Neural cell (in vitro differentiated cells): ENCODE results near the gene TNFAIP8. TPM values are rescaled to one million over a fixed set of nuclear protein-coding genes. Genes with fewer than 3 reads are reported as not detected.

Source experiments
- H2AFZ ChIP-seq: fragments of 200-600, 300-800 bp; sonication (generic), shearing (Covaris generic); 2 replicates; pipeline ENCODE4 v1.6.0; 2014; ENCODE audit warnings: low read depth, mild to moderate bottlenecking, antibody characterized with exemption, low read length, moderate library complexity
- H3F3A ChIP-seq: fragments of 200-600 bp; shearing (Covaris generic); 2 replicates; pipeline ENCODE4 v1.6.1; 2016; ENCODE audit warnings: mild to moderate bottlenecking, moderate library complexity, mixed read lengths, antibody characterized with exemption, low read length; ENCODE audit not compliant: insufficient read depth, poor library complexity, severe bottlenecking
- H3K27ac ChIP-seq: fragments of 200-600, 300-800 bp; sonication (generic), shearing (Covaris generic); 2 replicates; pipeline ENCODE4 v1.5.1; 2014; ENCODE audit warnings: mild to moderate bottlenecking, low read length, moderate library complexity
- H3K27me3 ChIP-seq: fragments of 300-800, 200-600 bp; sonication (generic), shearing (Covaris generic); 2 replicates; pipeline ENCODE4 v1.6.0; 2014; ENCODE audit warnings: mild to moderate bottlenecking, low read depth, low read length, moderate library complexity; ENCODE audit not compliant: insufficient read depth
- H3K36me3 ChIP-seq: fragments of 300-800, 200-600 bp; sonication (generic), shearing (Covaris generic); 2 replicates; pipeline ENCODE4 v1.5.1; 2014; ENCODE audit warnings: mild to moderate bottlenecking, antibody characterized with exemption, low read length, moderate library complexity; ENCODE audit not compliant: insufficient read depth
- H3K4me2 ChIP-seq: fragments of 300-800, 200-600 bp; sonication (generic), shearing (Covaris generic); 2 replicates; pipeline ENCODE4 v1.6.0; 2014; ENCODE audit warnings: mild to moderate bottlenecking, low read length
- H3K4me3 ChIP-seq: fragments of 300-800, 200-600 bp; sonication (generic), shearing (Covaris generic); 2 replicates; pipeline ENCODE4 v1.5.1; 2014; ENCODE audit warnings: mild to moderate bottlenecking, low read length, moderate library complexity
- H3K79me2 ChIP-seq: fragments of 200-600 bp; shearing (Covaris generic); replicated peaks from 2 replicates; pipeline ENCODE4 v1.6.0; 2014; ENCODE audit warnings: mild to moderate bottlenecking, low read length, moderate library complexity; ENCODE audit not compliant: insufficient read depth
- H3K9ac ChIP-seq: fragments of 300-800, 200-600 bp; sonication (generic), shearing (Covaris generic); 2 replicates; pipeline ENCODE4 v1.6.1; 2016; ENCODE audit warnings: mild to moderate bottlenecking, low read length, mixed read lengths
- H3K9me2 ChIP-seq: fragments of 200-600 bp; shearing (Covaris generic); 2 replicates; pipeline ENCODE4 v1.6.1; 2016; ENCODE audit warnings: mild to moderate bottlenecking, low read length, mixed read lengths; ENCODE audit not compliant: insufficient read depth
- H3K9me3 ChIP-seq: fragments of 200-600, 300-800 bp; sonication (generic), shearing (Covaris generic); 2 replicates; pipeline ENCODE4 v1.6.1; 2016; ENCODE audit warnings: mild to moderate bottlenecking, mixed run types, low read length, moderate library complexity, mixed read lengths
- H4K20me1 ChIP-seq: fragments of 200-600 bp; shearing (Covaris generic); 2 replicates; pipeline ENCODE4 v1.6.1; 2016; ENCODE audit warnings: mild to moderate bottlenecking, mixed run types; ENCODE audit not compliant: insufficient read depth
- EP300 ChIP-seq: fragments of 450-650 bp; conservative IDR thresholded peaks from 2 replicates; pipeline ENCODE4 v1.6.1; 2014; ENCODE audit warnings: antibody characterized with exemption, mild to moderate bottlenecking, moderate library complexity; ENCODE audit not compliant: poor library complexity, severe bottlenecking
- EZH2 ChIP-seq: fragments of 200-600, 300-800 bp; shearing (Covaris generic), sonication (generic); IDR thresholded peaks from 2 replicates; pipeline ENCODE4 v1.6.1; 2014; ENCODE audit warnings: antibody characterized with exemption, low read length, borderline replicate concordance, mild to moderate bottlenecking; ENCODE audit not compliant: insufficient read depth, poor library complexity, severe bottlenecking
- MXI1 ChIP-seq: fragments of 450-650 bp; conservative IDR thresholded peaks from 2 replicates; pipeline ENCODE4 v1.6.1; 2014; ENCODE audit warnings: antibody characterized with exemption, mild to moderate bottlenecking; ENCODE audit not compliant: poor library complexity, severe bottlenecking
- POLR2AphosphoS5 ChIP-seq: IDR thresholded peaks from 2 replicates; pipeline ENCODE4 v1.6.1; 2012
- RAD21 ChIP-seq: fragments of 450-650 bp; conservative IDR thresholded peaks from 2 replicates; pipeline ENCODE4 v1.6.1; 2014; ENCODE audit warnings: antibody characterized with exemption, mild to moderate bottlenecking, moderate library complexity
- SMC3 ChIP-seq: fragments of 450-650 bp; conservative IDR thresholded peaks from 2 replicates; pipeline ENCODE4 v1.6.1; 2014; ENCODE audit warnings: antibody characterized with exemption, mild to moderate bottlenecking, moderate library complexity; ENCODE audit not compliant: poor library complexity
- TAF1 ChIP-seq: IDR thresholded peaks from 2 replicates; pipeline ENCODE4 v1.6.1; 2012; ENCODE audit warnings: low read depth
- polyA plus RNA-seq: library from polyadenylated mRNA; depleted of rRNA; stranded (reverse); fragments of >200 nt; gene quantifications from 2 replicates; pipeline ENCODE4 v1.2.3, GENCODE V29; 2014
- TF ChIP-seq, protein P1 (sequence below): IDR thresholded peaks from 2 replicates; pipeline ENCODE4 v1.6.1; 2012; ENCODE audit warnings: borderline replicate concordance
- TF ChIP-seq, protein P2 (sequence below): fragments of 450-650 bp; IDR thresholded peaks from 2 replicates; pipeline ENCODE4 v1.5.1; 2014; ENCODE audit warnings: antibody characterized with exemption, mild to moderate bottlenecking, moderate library complexity; ENCODE audit not compliant: poor library complexity, severe bottlenecking

The TNFAIP8 gene
- polyA plus RNA-seq, 1 donor from 2014 or later, result 0.26 TPM

DNA sequence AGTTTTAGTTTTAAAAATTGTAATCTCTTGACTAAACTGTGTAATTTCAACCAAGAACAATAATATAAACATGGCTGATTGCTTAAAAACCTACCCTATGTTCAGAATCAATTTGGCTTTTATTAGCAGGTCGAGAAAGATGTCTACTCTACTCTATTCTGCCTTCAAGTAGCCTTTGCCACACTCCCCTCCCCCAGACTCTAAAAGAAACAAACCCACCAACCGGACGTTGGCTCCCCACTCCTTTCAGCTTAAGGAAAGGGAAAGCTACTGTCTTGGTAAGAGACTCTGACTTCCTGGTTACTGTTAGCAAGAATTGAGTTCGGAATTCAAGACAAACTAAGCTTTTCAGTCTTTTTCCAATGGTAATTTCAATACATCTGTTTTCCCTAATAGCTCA lies 46.7 kb downstream of the TNFAIP8 start:
- no peaks in the 10 kb centered on the region for H4K20me1 ChIP-seq
- no peaks in the 10 kb centered on the region for H3K9me3 ChIP-seq
- TF ChIP-seq, protein P1, sequence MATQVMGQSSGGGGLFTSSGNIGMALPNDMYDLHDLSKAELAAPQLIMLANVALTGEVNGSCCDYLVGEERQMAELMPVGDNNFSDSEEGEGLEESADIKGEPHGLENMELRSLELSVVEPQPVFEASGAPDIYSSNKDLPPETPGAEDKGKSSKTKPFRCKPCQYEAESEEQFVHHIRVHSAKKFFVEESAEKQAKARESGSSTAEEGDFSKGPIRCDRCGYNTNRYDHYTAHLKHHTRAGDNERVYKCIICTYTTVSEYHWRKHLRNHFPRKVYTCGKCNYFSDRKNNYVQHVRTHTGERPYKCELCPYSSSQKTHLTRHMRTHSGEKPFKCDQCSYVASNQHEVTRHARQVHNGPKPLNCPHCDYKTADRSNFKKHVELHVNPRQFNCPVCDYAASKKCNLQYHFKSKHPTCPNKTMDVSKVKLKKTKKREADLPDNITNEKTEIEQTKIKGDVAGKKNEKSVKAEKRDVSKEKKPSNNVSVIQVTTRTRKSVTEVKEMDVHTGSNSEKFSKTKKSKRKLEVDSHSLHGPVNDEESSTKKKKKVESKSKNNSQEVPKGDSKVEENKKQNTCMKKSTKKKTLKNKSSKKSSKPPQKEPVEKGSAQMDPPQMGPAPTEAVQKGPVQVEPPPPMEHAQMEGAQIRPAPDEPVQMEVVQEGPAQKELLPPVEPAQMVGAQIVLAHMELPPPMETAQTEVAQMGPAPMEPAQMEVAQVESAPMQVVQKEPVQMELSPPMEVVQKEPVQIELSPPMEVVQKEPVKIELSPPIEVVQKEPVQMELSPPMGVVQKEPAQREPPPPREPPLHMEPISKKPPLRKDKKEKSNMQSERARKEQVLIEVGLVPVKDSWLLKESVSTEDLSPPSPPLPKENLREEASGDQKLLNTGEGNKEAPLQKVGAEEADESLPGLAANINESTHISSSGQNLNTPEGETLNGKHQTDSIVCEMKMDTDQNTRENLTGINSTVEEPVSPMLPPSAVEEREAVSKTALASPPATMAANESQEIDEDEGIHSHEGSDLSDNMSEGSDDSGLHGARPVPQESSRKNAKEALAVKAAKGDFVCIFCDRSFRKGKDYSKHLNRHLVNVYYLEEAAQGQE, result no peak
- TF ChIP-seq, protein P2, sequence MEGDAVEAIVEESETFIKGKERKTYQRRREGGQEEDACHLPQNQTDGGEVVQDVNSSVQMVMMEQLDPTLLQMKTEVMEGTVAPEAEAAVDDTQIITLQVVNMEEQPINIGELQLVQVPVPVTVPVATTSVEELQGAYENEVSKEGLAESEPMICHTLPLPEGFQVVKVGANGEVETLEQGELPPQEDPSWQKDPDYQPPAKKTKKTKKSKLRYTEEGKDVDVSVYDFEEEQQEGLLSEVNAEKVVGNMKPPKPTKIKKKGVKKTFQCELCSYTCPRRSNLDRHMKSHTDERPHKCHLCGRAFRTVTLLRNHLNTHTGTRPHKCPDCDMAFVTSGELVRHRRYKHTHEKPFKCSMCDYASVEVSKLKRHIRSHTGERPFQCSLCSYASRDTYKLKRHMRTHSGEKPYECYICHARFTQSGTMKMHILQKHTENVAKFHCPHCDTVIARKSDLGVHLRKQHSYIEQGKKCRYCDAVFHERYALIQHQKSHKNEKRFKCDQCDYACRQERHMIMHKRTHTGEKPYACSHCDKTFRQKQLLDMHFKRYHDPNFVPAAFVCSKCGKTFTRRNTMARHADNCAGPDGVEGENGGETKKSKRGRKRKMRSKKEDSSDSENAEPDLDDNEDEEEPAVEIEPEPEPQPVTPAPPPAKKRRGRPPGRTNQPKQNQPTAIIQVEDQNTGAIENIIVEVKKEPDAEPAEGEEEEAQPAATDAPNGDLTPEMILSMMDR, result no peak
- TF ChIP-seq MXI1, result no peak
- TF ChIP-seq TAF1, result no peak
- no peak for TF ChIP-seq POLR2AphosphoS5
- no peak for TF ChIP-seq RAD21
- no peak for TF ChIP-seq EP300
- no peak for TF ChIP-seq SMC3
- TF ChIP-seq EZH2, result no peak
- H3K27me3 ChIP-seq, result no peaks in the 10 kb centered on the region
- H3K36me3 ChIP-seq, result no peaks in the 10 kb centered on the region
- no peak overlapping the region for H3K4me3 ChIP-seq
- H2AFZ ChIP-seq, result no peak overlapping the region
- H3K9me2 ChIP-seq, result no peaks in the 10 kb centered on the region
- no peak overlapping the region for H3K9ac ChIP-seq
- no peak overlapping the region for H3K4me2 ChIP-seq
- H3K27ac ChIP-seq, result no peak overlapping the region
- H3K79me2 ChIP-seq, result no peaks in the 10 kb centered on the region
- H3F3A ChIP-seq, result no peaks in the 10 kb centered on the region

DNA sequence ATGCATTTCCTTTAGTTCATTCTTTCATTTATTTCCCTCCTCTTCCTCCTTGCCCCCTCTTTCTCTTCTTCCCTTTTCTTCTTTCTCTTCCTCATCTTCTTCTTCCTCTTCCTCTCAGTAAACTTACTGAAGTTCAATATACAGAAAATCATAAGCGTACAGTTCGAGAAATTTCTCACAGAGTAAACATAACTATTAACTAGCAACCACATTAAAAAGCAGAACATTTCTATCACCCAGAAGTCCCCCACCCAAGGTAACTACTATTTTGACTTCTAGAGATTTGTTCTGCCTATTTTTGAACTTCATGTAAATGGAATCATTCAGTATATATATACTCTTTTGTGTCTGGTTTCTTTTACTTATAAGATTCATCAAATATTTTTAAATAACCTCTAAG lies 48.2 kb downstream of the TNFAIP8 start:
- Histone ChIP-seq H3K4me3 (no peak overlapping the region), H3K9me2 (no peaks in the 10 kb centered on the region), H3K4me2 (no peak overlapping the region), H3K79me2 (no peaks in the 10 kb centered on the region), H3K36me3 (no peaks in the 10 kb centered on the region), H3K9me3 (no peaks in the 10 kb centered on the region), H2AFZ (no peak overlapping the region), H4K20me1 (no peaks in the 10 kb centered on the region), H3K9ac (no peak overlapping the region), H3K27ac (no peak overlapping the region), H3F3A (no peaks in the 10 kb centered on the region), H3K27me3 (no peaks in the 10 kb centered on the region)
- TF ChIP-seq SMC3 (no peak), TAF1 (no peak), EP300 (no peak), MXI1 (no peak), POLR2AphosphoS5 (no peak), RAD21 (no peak), EZH2 (no peak)
- TF ChIP-seq, protein P2, result no peak
- TF ChIP-seq, protein P1, result no peak
